ENCODE data around the gene STK17A.
"Not testable (repeated sequence)": the region's sequence is repeated elsewhere in the genome, so short reads cannot be mapped to it uniquely, and the experiment has no call there.

The STK17A gene

GRCh38 chr7:43624156-43624555 lies 41.2 kb downstream of the STK17A start:
- no peak for TF ChIP-seq CTCF (conservative IDR thresholded peaks at IDR 0.05; ENCODE audit: low read depth, low read length)
- DNase-seq (ENCODE audit: low read depth) = no peak
- no peak overlapping the region for H3K4me3 ChIP-seq (ENCODE audit: low read depth, low read length)

DNA sequence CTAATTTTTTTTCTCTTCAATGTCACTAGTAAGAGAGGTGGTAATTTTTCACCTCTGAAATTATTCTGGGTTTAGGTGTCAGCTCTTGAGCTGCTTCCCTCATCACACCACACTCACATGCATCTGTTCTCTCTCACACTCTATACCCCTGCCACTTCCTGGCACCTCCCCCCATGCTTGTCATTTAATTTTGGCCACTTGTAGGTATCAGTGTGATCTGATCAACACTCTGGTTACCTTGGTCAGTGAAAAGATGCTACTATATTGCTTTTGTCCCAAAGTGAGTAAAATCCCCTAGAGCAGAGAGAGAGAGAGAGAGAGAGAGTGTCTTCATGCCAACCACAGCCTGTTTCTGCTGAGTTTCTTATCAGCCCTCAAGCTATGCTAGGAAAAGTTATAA lies 42.5 kb downstream of the STK17A start:
- no peak for TF ChIP-seq CTCF (conservative IDR thresholded peaks at IDR 0.05; ENCODE audit: low read depth, low read length)
- H3K4me3 ChIP-seq (ENCODE audit: low read depth, low read length) = no peak overlapping the region
- no peak for DNase-seq (ENCODE audit: low read depth)

- no peak overlapping the region for H3K4me3 ChIP-seq (ENCODE audit: low read depth, low read length)
- DNase-seq (ENCODE audit: low read depth) = no peak
- TF ChIP-seq CTCF (conservative IDR thresholded peaks at IDR 0.05; ENCODE audit: low read depth, low read length) = no peak
Observed at GRCh38 chr7:43625980-43626379, 43.1 kb downstream of the STK17A start.

- no peak for TF ChIP-seq CTCF (conservative IDR thresholded peaks at IDR 0.05; ENCODE audit: low read depth, low read length)
- no peak for DNase-seq (ENCODE audit: low read depth)
- no peak overlapping the region for H3K4me3 ChIP-seq (ENCODE audit: low read depth, low read length)
Observed at GRCh38 chr7:43626695-43627094, 43.8 kb downstream of the STK17A start.

DNA sequence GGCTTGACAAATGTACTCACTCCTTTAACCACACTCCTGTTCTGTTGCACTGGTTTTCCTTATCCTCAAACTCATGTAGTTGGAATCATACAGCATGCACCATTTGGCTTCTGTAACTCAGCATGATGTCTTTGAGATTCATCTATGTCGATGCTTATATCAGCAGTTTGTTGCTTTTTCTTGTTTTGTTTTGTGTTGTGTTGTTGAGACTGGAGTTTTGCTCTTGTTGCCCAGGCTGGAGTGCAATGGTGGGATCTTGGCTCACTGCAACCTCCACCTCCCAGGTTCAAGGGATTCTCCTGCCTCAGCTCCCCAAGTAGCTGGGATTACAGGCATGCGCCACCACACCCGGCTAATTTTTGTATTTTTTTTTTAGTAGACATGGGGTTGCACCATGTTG lies 44.9 kb downstream of the STK17A start:
- not testable (repeated sequence) for DNase-seq (ENCODE audit: low read depth); H3K4me3 ChIP-seq (ENCODE audit: low read depth, low read length)

GRCh38 chr7:43628431-43628830 lies 45.5 kb downstream of the STK17A start:
- H3K4me3 ChIP-seq (ENCODE audit: low read depth, low read length) = no peak overlapping the region
- DNase-seq (ENCODE audit: low read depth) = no peak
- no peak for TF ChIP-seq CTCF (conservative IDR thresholded peaks at IDR 0.05; ENCODE audit: low read depth, low read length)

DNA sequence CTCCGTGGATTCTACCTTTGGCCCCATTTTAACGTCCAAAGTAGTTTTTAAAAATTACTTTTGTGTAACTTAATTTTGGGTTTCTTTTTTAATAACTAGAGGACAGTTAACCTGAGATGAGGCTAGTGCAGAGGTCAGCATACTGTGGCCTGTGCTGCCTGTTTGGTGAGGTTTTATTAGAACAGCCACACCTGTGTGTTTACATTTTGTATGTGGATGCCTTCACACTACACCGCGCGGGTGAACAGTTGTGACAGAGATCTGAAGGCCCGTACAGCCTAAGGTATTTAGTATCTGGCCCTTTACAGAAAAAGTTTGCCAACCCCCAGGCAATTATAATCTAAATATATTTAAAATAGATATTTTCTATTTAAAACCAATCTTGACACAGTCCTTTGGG lies 46.9 kb downstream of the STK17A start:
- no peak for TF ChIP-seq CTCF (conservative IDR thresholded peaks at IDR 0.05; ENCODE audit: low read depth, low read length)
- H3K4me3 ChIP-seq (ENCODE audit: low read depth, low read length) = no peak overlapping the region
- DNase-seq (ENCODE audit: low read depth) = no peak

GRCh38 chr7:43630482-43630881 lies 47.6 kb downstream of the STK17A start:
- TF ChIP-seq CTCF (conservative IDR thresholded peaks at IDR 0.05; ENCODE audit: low read depth, low read length) = no peak
- no peak overlapping the region for H3K4me3 ChIP-seq (ENCODE audit: low read depth, low read length)
- DNase-seq (ENCODE audit: low read depth) = no peak

All from choroid plexus epithelial cell (primary cell).